ENCODE results near the gene SYCE3.

SYCE3 gene

GRCh38 chr22:50556703-50557102 is 6.0 kb downstream of the SYCE3 start:
- Histone ChIP-seq H3K9me3 (ENCODE audit: control insufficient read depth, insufficient read depth, low read depth, low read length) (no peaks in the 10 kb centered on the region), H3K4me1 (ENCODE audit: control insufficient read depth, insufficient read depth, low read length) (no peaks in the 10 kb centered on the region), H3K27ac (ENCODE audit: extremely low read depth, low read depth, low read length) (no peak overlapping the region), H3K4me3 (ENCODE audit: low read depth, low read length) (no peak overlapping the region), H3K36me3 (ENCODE audit: control insufficient read depth in 2 of 2, insufficient read depth in 1 of 2, low read length in 2 of 2) (no peaks in the 10 kb centered on the region)
- ChIA-PET CTCF (interaction anchor here (0.8 to 1.8 kb wide), 4 partner anchors 12 to 218 kb away, joined by 3 to 6 read pairs (median 4); partner anchors contain the start of gene SCO2), POLR2A (no interaction called here)
- TF ChIP-seq ZSCAN4 (tag by site-specific recombination; IDR thresholded peaks at IDR 0.05) (no peak), ZNF558 (tag by site-specific recombination; IDR thresholded peaks at IDR 0.05) (no peak), ZNF416 (tag by site-specific recombination; IDR thresholded peaks at IDR 0.05) (no peak), ZNF76 (tag by site-specific recombination; IDR thresholded peaks at IDR 0.05; ENCODE audit: borderline replicate concordance, low read depth) (no peak), ZNF426 (tag by site-specific recombination; IDR thresholded peaks at IDR 0.05) (no peak), ZNF488 (tag by site-specific recombination; IDR thresholded peaks at IDR 0.05) (no peak), BCL11B (tag by site-specific recombination; IDR thresholded peaks at IDR 0.05; ENCODE audit: low read depth) (no peak), ZNF184 (tag by site-specific recombination; IDR thresholded peaks at IDR 0.05) (no peak), ZNF596 (tag by site-specific recombination; IDR thresholded peaks at IDR 0.05) (no peak), ZNF621 (tag by site-specific recombination; IDR thresholded peaks at IDR 0.05) (no peak), BCL6B (tag by site-specific recombination; IDR thresholded peaks at IDR 0.05) (no peak), ZNF302 (tag by site-specific recombination; IDR thresholded peaks at IDR 0.05; ENCODE audit: low read depth) (no peak)

- no peak overlapping the region for H3K4me3 ChIP-seq (ENCODE audit: low read depth, low read length)
- no peaks in the 10 kb centered on the region for H3K36me3 ChIP-seq (ENCODE audit: control insufficient read depth in 2 of 2, insufficient read depth in 1 of 2, low read length in 2 of 2)
- CTCF ChIA-PET: interaction anchor here (0.6 to 2.9 kb wide), 2 partner anchors 10 to 68 kb away, joined by 3 to 21 read pairs; partner anchors contain the start of gene SYCE3
- TF ChIP-seq ZBTB7A (tag by site-specific recombination; IDR thresholded peaks at IDR 0.05; ENCODE audit: low read depth): no peak
- TF ChIP-seq ZNF23 (tag by site-specific recombination; IDR thresholded peaks at IDR 0.05; ENCODE audit: borderline replicate concordance): no peak
- no peak for TF ChIP-seq ZNF174 (tag by site-specific recombination; IDR thresholded peaks at IDR 0.05)
- no peak for TF ChIP-seq ZBTB17 (tag by site-specific recombination; IDR thresholded peaks at IDR 0.05)
- no peak for TF ChIP-seq PATZ1 (tag by site-specific recombination; IDR thresholded peaks at IDR 0.05)
- TF ChIP-seq ZNF211 (tag by site-specific recombination; IDR thresholded peaks at IDR 0.05; ENCODE audit: low read depth): no peak
- no peak for TF ChIP-seq ZNF423 (tag by site-specific recombination; IDR thresholded peaks at IDR 0.05)
- no peak for TF ChIP-seq ZNF10 (tag by site-specific recombination; IDR thresholded peaks at IDR 0.05)
- TF ChIP-seq ZNF664 (tag by site-specific recombination; IDR thresholded peaks at IDR 0.05): no peak
- TF ChIP-seq TSHZ1 (tag by site-specific recombination; IDR thresholded peaks at IDR 0.05; ENCODE audit: borderline replicate concordance): no peak
- TF ChIP-seq ZNF280C (tag by site-specific recombination; IDR thresholded peaks at IDR 0.05): no peak
- no peaks in the 10 kb centered on the region for H3K4me1 ChIP-seq (ENCODE audit: control insufficient read depth, insufficient read depth, low read length)
- POLR2A ChIA-PET: no interaction called here
- H3K9me3 ChIP-seq (ENCODE audit: control insufficient read depth, insufficient read depth, low read depth, low read length): no peaks in the 10 kb centered on the region
- no peak overlapping the region for H3K27ac ChIP-seq (ENCODE audit: extremely low read depth, low read depth, low read length)
Observed at GRCh38 chr22:50553310-50553709, 9.4 kb downstream of the SYCE3 start.
